WTC11 (cell line): ENCODE results near the gene DRAXIN.

Source experiments
- ATF2 ChIP-seq: sonication (generic); formaldehyde crosslinking; IDR thresholded peaks from 2 replicates; pipeline ENCODE4 v1.8.1; 2022; ENCODE audit warnings: low read depth, missing genetic modification reagents, borderline replicate concordance
- ATF3 ChIP-seq: sonication (generic); formaldehyde crosslinking; conservative IDR thresholded peaks from 2 replicates; pipeline ENCODE4 v1.8.1; 2022; ENCODE audit warnings: mild to moderate bottlenecking, missing genetic modification reagents
- CTCF ChIP-seq: fragments of 200-600 bp; IDR thresholded peaks from 2 replicates; pipeline ENCODE4 v1.8.0; 2022; ENCODE audit warnings: antibody characterized with exemption
- E2F1 ChIP-seq: sonication (generic); formaldehyde crosslinking; IDR thresholded peaks from 2 replicates; pipeline ENCODE4 v1.8.0; 2022; ENCODE audit warnings: mild to moderate bottlenecking, missing genetic modification reagents
- FOXJ3 ChIP-seq: sonication (generic); formaldehyde crosslinking; IDR thresholded peaks from 2 replicates; pipeline ENCODE4 v1.9.0; 2021; ENCODE audit warnings: missing genetic modification reagents, mild to moderate bottlenecking, borderline replicate concordance
- JUN ChIP-seq: sonication (generic); formaldehyde crosslinking; IDR thresholded peaks from 2 replicates; pipeline ENCODE4 v1.8.0; 2023; ENCODE audit warnings: mild to moderate bottlenecking, missing genetic modification reagents
- MAX ChIP-seq: sonication (generic); formaldehyde crosslinking; IDR thresholded peaks from 2 replicates; pipeline ENCODE4 v1.8.0; 2022; ENCODE audit warnings: mild to moderate bottlenecking, missing genetic modification reagents
- MLX ChIP-seq: sonication (generic); formaldehyde crosslinking; IDR thresholded peaks from 2 replicates; pipeline ENCODE4 v1.8.1; 2023; ENCODE audit warnings: mild to moderate bottlenecking, missing genetic modification reagents, moderate library complexity
- SMAD3 ChIP-seq: sonication (generic); formaldehyde crosslinking; IDR thresholded peaks from 2 replicates; pipeline ENCODE4 v1.8.0; 2022; ENCODE audit warnings: missing genetic modification reagents, mild to moderate bottlenecking, borderline replicate concordance
- SP1 ChIP-seq: sonication (generic); formaldehyde crosslinking; conservative IDR thresholded peaks from 2 replicates; pipeline ENCODE4 v1.8.1; 2022; ENCODE audit warnings: missing genetic modification reagents
- TCF7 ChIP-seq: sonication (generic); formaldehyde crosslinking; IDR thresholded peaks from 2 replicates; pipeline ENCODE4 v1.8.0; 2022; ENCODE audit warnings: mild to moderate bottlenecking, low read depth, missing genetic modification reagents, moderate library complexity
- ZBTB43 ChIP-seq: sonication (generic); formaldehyde crosslinking; IDR thresholded peaks from 2 replicates; pipeline ENCODE4 v1.8.1; 2023; ENCODE audit warnings: mild to moderate bottlenecking, missing genetic modification reagents
- ZNF512 ChIP-seq: sonication (generic); formaldehyde crosslinking; IDR thresholded peaks from 2 replicates; pipeline ENCODE4 v1.8.1; 2022; ENCODE audit warnings: missing genetic modification reagents, borderline replicate concordance

- TF ChIP-seq CTCF = peak; percentile 96
- TF ChIP-seq ZNF512 (CRISPR knock-in tag) = no peak
- 0 out of 2 replicates have a peak, but pooled peaks have one; percentile 24 for TF ChIP-seq MLX (CRISPR knock-in tag)
- peak; percentile 66 for TF ChIP-seq MAX (CRISPR knock-in tag)
- no peak for TF ChIP-seq SMAD3
- TF ChIP-seq ZBTB43 (CRISPR knock-in tag) = no peak
- no peak for TF ChIP-seq ATF2
- no peak for TF ChIP-seq SP1 (CRISPR knock-in tag)
- TF ChIP-seq E2F1 (CRISPR knock-in tag) = no peak
- no peak for TF ChIP-seq FOXJ3 (CRISPR knock-in tag)
- no peak for TF ChIP-seq TCF7 (CRISPR knock-in tag)
- TF ChIP-seq JUN (CRISPR knock-in tag) = no peak
- TF ChIP-seq ATF3 (CRISPR knock-in tag) = no peak
Observed at GRCh38 chr1:11719313-11720032, 28.0 kb downstream of the DRAXIN start.
